OCI-LY7 (cell line): ENCODE measurements around the gene MROH7. TPM values are rescaled to one million over a fixed set of nuclear protein-coding genes. Genes with fewer than 3 reads are reported as not detected.

Experiments
- BruUV-seq: library from RNA; stranded (reverse); fragments of 400-500 nt; replicated peaks from 2 replicates; lab custom pipeline; 2021; lab: Mats Ljungman, UMichigan
- CTCF ChIA-PET: fragments of 300-600 bp; sonication (Branson Sonifier 250); formaldehyde crosslinking; loops from one replicate; lab custom pipeline; 2022; ENCODE audit warnings: antibody characterized with exemption; ENCODE audit not compliant: unreplicated experiment; lab: Charles Lee
- POLR2A ChIA-PET: fragments of 300-600 bp; sonication (Branson Sonifier 250); formaldehyde crosslinking; loops from one replicate; lab custom pipeline; 2022; ENCODE audit warnings: antibody characterized with exemption; lab: Charles Lee
- DNase-seq: peaks from one replicate; pipeline ENCODE4 v3.0.0-alpha.2; 2015; ENCODE audit warnings: low spot score
- H2AFZ ChIP-seq: fragments of 200-600 bp; sonication (generic), shearing (Covaris generic); 2 replicates; pipeline ENCODE4 v1.6.1; 2014; ENCODE audit warnings: mild to moderate bottlenecking, antibody characterized with exemption, low read length, moderate library complexity
- H3K27ac ChIP-seq: fragments of 200-600 bp; sonication (generic); 2 replicates; pipeline ENCODE4 v1.5.1; 2014; ENCODE audit warnings: mixed run types, low read depth, mild to moderate bottlenecking, moderate library complexity, low read length, inconsistent platforms; ENCODE audit not compliant: poor library complexity, severe bottlenecking
- H3K36me3 ChIP-seq: fragments of 200-600 bp; sonication (generic); 2 replicates; pipeline ENCODE4 v1.6.1; 2014; ENCODE audit warnings: mild to moderate bottlenecking, antibody characterized with exemption, low read length, moderate library complexity, mixed read lengths; ENCODE audit not compliant: insufficient read depth
- H3K4me1 ChIP-seq: fragments of 200-600 bp; sonication (generic); 2 replicates; pipeline ENCODE4 v1.5.1; 2014; ENCODE audit warnings: mild to moderate bottlenecking, low read length; ENCODE audit not compliant: insufficient read depth, poor library complexity, severe bottlenecking
- H3K4me2 ChIP-seq: fragments of 200-600 bp; sonication (generic); 2 replicates; pipeline ENCODE4 v1.6.1; 2014; ENCODE audit warnings: mild to moderate bottlenecking, low read length
- H3K4me3 ChIP-seq: fragments of 200-600 bp; sonication (generic); 2 replicates; pipeline ENCODE4 v1.5.1; 2014; ENCODE audit warnings: mild to moderate bottlenecking, low read depth, low read length; ENCODE audit not compliant: poor library complexity, severe bottlenecking
- H3K79me2 ChIP-seq: fragments of 200-600 bp; sonication (generic); 2 replicates; pipeline ENCODE4 v1.6.1; 2016; ENCODE audit warnings: low read depth, mild to moderate bottlenecking, low read length, moderate library complexity, mixed read lengths; ENCODE audit not compliant: insufficient read depth
- H3K9me2 ChIP-seq: fragments of 200-600 bp; sonication (generic); 2 replicates; pipeline ENCODE4 v1.6.1; 2016; ENCODE audit warnings: mild to moderate bottlenecking, low read length, mixed read lengths; ENCODE audit not compliant: insufficient read depth
- H3K9me3 ChIP-seq: fragments of 200-600 bp; sonication (generic); 2 replicates; pipeline ENCODE4 v1.6.1; 2014; ENCODE audit warnings: mild to moderate bottlenecking, mixed run types, low read length, mixed read lengths
- H4K20me1 ChIP-seq: fragments of 200-600 bp; sonication (generic); 2 replicates; pipeline ENCODE4 v1.6.1; 2014; ENCODE audit warnings: mild to moderate bottlenecking, antibody characterized with exemption, low read length, moderate library complexity, mixed read lengths; ENCODE audit not compliant: insufficient read depth
- CTCF ChIP-seq: fragments of 200-600 bp; sonication (generic); conservative IDR thresholded peaks from 2 replicates; pipeline ENCODE4 v1.5.1; 2014; ENCODE audit warnings: mild to moderate bottlenecking, antibody characterized with exemption, low read length, moderate library complexity, mixed read lengths
- EZH2phosphoT487 ChIP-seq: fragments of 200-600 bp; sonication (generic); IDR thresholded peaks from 2 replicates; pipeline ENCODE4 v1.6.1; 2018; ENCODE audit warnings: low read depth, borderline replicate concordance, mild to moderate bottlenecking, mixed run types, antibody characterized with exemption, low read length, moderate library complexity, mixed read lengths
- intact Hi-C: fragments of 100-400 bp; cut with micrococcal nuclease; formaldehyde crosslinking; loops from one replicate; pipeline ENCODE4 v1.10.0; 2022; ENCODE audit not compliant: unreplicated experiment
- total RNA-seq, 2 experiments: library from RNA; depleted of rRNA in 1 of 2; stranded (reverse); fragments of >200 nt in 1 of 2; shearing (Covaris generic) in 1 of 2; gene quantifications; 2 replicates each; pipeline ENCODE4 v1.2.3, GENCODE V29; 2014 to 2022

Gene MROH7
- total RNA-seq, 2 experiments from 2014 or later, result not detected

- no peak for TF ChIP-seq EZH2phosphoT487
- TF ChIP-seq CTCF, result no peak
- POLR2A ChIA-PET, result no interaction called here
- Histone ChIP-seq H3K27ac (no peak overlapping the region), H2AFZ (no peak overlapping the region), H4K20me1 (no peaks in the 10 kb centered on the region), H3K36me3 (0 out of 2 replicates have a peak, but pooled peaks cover 5% of the 10 kb centered on the region), H3K9me3 (no peaks in the 10 kb centered on the region), H3K4me2 (no peak overlapping the region), H3K4me3 (no peak overlapping the region), H3K79me2 (no peaks in the 10 kb centered on the region), H3K9me2 (no peaks in the 10 kb centered on the region), H3K4me1 (peaks cover 5% of the 10 kb centered on the region)
- no peak for DNase-seq
- intact Hi-C loops, result no loop called here
- no TSS peak for BruUV-seq
- CTCF ChIA-PET, result no interaction called here
Measured at GRCh38 chr1:54757833-54758232, 116.2 kb downstream of the MROH7 start.

- Histone ChIP-seq H3K4me2 (no peak overlapping the region), H2AFZ (no peak overlapping the region), H3K9me3 (no peaks in the 10 kb centered on the region), H3K79me2 (peaks cover 9% of the 10 kb centered on the region; the same call in 1 of the 2 replicates), H3K36me3 (0 out of 2 replicates have a peak, but pooled peaks cover 5% of the 10 kb centered on the region), H3K9me2 (no peaks in the 10 kb centered on the region), H4K20me1 (no peaks in the 10 kb centered on the region), H3K27ac (no peak overlapping the region), H3K4me3 (no peak overlapping the region), H3K4me1 (peaks cover 13% of the 10 kb centered on the region)
- no peak for DNase-seq
- no peak for TF ChIP-seq CTCF
- no peak for TF ChIP-seq EZH2phosphoT487
- intact Hi-C loops, result no loop called here
- CTCF ChIA-PET, result no interaction called here
- POLR2A ChIA-PET, result no interaction called here
- BruUV-seq, result no TSS peak
Measured at GRCh38 chr1:54758678-54759348, 117.2 kb downstream of the MROH7 start.

Other genes starting within 250 kb of the MROH7 start
- gene SSBP3, start 235.4 kb upstream of the MROH7 start, total RNA-seq (2014; rRNA removed; shearing (Covaris generic)), result 11.2 and 16.5 TPM in 2 replicates
- gene SSBP3, start 235.4 kb upstream of the MROH7 start, total RNA-seq (2022), result 44.9 and 53.2 TPM in 2 replicates
- gene ACOT11, start 93.6 kb upstream of the MROH7 start, total RNA-seq (2014; rRNA removed; shearing (Covaris generic)), result not detected in 2 replicates
- 0.33 TPM in 1 of 2 replicates, not detected in the other for gene ACOT11, start 93.6 kb upstream of the MROH7 start, total RNA-seq (2022)
- gene FAM151A, start 18.3 kb upstream of the MROH7 start, total RNA-seq (2014; rRNA removed; shearing (Covaris generic)), result not detected in 2 replicates
- gene FAM151A, start 18.3 kb upstream of the MROH7 start, total RNA-seq (2022), result not detected in 2 replicates
- 20.7 and 26.1 TPM in 2 replicates for gene TTC4, start 74.1 kb downstream of the MROH7 start, total RNA-seq (2014; rRNA removed; shearing (Covaris generic))
- gene TTC4, start 74.1 kb downstream of the MROH7 start, total RNA-seq (2022), result 23.0 and 24.3 TPM in 2 replicates
- gene PARS2, start 122.7 kb downstream of the MROH7 start, total RNA-seq (2014; rRNA removed; shearing (Covaris generic)), result 6.7 and 7.6 TPM in 2 replicates
- gene PARS2, start 122.7 kb downstream of the MROH7 start, total RNA-seq (2022), result 5.3 and 6.7 TPM in 2 replicates
- gene TTC22, start 159.5 kb downstream of the MROH7 start, total RNA-seq (2014; rRNA removed; shearing (Covaris generic)), result not detected in 2 replicates
- gene TTC22, start 159.5 kb downstream of the MROH7 start, total RNA-seq (2022), result not detected in 2 replicates
- 40.5 and 45.7 TPM in 2 replicates for gene DHCR24, start 245.4 kb downstream of the MROH7 start, total RNA-seq (2014; rRNA removed; shearing (Covaris generic))
- gene DHCR24, start 245.4 kb downstream of the MROH7 start, total RNA-seq (2022), result 84.4 and 93.6 TPM in 2 replicates